Ovary (tissue), 3 donors: ENCODE data around the gene FGGY.

Source experiments
- EP300 ChIP-seq: sonication (generic); formaldehyde crosslinking; IDR thresholded peaks from one replicate; pipeline ENCODE4 v1.6.1; 2017; ENCODE audit warnings: antibody characterized with exemption
- POLR2A ChIP-seq: fragments of 450-650 bp; IDR thresholded peaks from one replicate; pipeline ENCODE4 v1.6.1; 2017; ENCODE audit warnings: antibody characterized with exemption, mild to moderate bottlenecking, moderate library complexity
- TF ChIP-seq, protein P1 (sequence below), 3 donors: fragments of 450-650 bp in 2 of 3; fragments of 200-600 bp in 1 of 3; IDR thresholded peaks; one replicate each; pipeline versions ENCODE4 v1.5.1 to v1.8.0; 2016 to 2022; ENCODE audit warnings: antibody characterized with exemption in 3 of 3, mild to moderate bottlenecking in 1 of 3
- donor health status: DM: no; HTN: no; CAD: no.

DNA sequence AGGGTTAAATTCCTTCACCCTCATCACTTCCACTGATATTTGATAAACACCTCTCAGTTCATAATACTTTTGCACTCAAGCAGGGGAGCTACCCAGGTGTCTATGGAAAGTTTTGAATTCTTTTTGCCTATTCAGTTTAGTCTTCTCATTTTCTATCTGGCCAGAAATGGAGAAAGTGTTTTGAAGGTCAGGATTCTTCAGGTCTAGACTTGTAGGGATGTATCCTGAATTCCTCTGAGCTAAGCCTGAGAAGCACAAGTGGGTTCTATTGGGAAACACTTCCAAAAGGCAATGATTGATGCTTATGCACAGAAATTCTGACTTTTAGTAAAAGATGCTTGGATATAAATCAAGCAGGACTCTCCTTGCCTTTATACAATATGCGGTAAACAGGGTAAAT lies 300.1 kb downstream of the FGGY start:
- TF ChIP-seq, protein P1, sequence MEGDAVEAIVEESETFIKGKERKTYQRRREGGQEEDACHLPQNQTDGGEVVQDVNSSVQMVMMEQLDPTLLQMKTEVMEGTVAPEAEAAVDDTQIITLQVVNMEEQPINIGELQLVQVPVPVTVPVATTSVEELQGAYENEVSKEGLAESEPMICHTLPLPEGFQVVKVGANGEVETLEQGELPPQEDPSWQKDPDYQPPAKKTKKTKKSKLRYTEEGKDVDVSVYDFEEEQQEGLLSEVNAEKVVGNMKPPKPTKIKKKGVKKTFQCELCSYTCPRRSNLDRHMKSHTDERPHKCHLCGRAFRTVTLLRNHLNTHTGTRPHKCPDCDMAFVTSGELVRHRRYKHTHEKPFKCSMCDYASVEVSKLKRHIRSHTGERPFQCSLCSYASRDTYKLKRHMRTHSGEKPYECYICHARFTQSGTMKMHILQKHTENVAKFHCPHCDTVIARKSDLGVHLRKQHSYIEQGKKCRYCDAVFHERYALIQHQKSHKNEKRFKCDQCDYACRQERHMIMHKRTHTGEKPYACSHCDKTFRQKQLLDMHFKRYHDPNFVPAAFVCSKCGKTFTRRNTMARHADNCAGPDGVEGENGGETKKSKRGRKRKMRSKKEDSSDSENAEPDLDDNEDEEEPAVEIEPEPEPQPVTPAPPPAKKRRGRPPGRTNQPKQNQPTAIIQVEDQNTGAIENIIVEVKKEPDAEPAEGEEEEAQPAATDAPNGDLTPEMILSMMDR (IDR thresholded peaks at IDR 0.05), result no peak
- TF ChIP-seq EP300 (no peak), POLR2A (no peak)
